OCI-LY7 (cell line): Measurements from ENCODE around the gene CAMSAP3. TPM values are rescaled to one million over a fixed set of nuclear protein-coding genes. Genes with fewer than 3 reads are reported as not detected.

Experiments
- BruUV-seq: library from RNA; stranded (reverse); fragments of 400-500 nt; replicated peaks from 2 replicates; lab custom pipeline; 2021; lab: Mats Ljungman, UMichigan
- CTCF ChIA-PET: fragments of 300-600 bp; sonication (Branson Sonifier 250); formaldehyde crosslinking; loops from one replicate; lab custom pipeline; 2022; ENCODE audit warnings: antibody characterized with exemption; ENCODE audit not compliant: unreplicated experiment; lab: Charles Lee
- POLR2A ChIA-PET: fragments of 300-600 bp; sonication (Branson Sonifier 250); formaldehyde crosslinking; loops from one replicate; lab custom pipeline; 2022; ENCODE audit warnings: antibody characterized with exemption; lab: Charles Lee
- DNase-seq: peaks from one replicate; pipeline ENCODE4 v3.0.0-alpha.2; 2015; ENCODE audit warnings: low spot score
- H2AFZ ChIP-seq: fragments of 200-600 bp; sonication (generic), shearing (Covaris generic); 2 replicates; pipeline ENCODE4 v1.6.1; 2014; ENCODE audit warnings: mild to moderate bottlenecking, antibody characterized with exemption, low read length, moderate library complexity
- H3K27ac ChIP-seq: fragments of 200-600 bp; sonication (generic); 2 replicates; pipeline ENCODE4 v1.5.1; 2014; ENCODE audit warnings: mixed run types, low read depth, mild to moderate bottlenecking, moderate library complexity, low read length, inconsistent platforms; ENCODE audit not compliant: poor library complexity, severe bottlenecking
- H3K36me3 ChIP-seq: fragments of 200-600 bp; sonication (generic); 2 replicates; pipeline ENCODE4 v1.6.1; 2014; ENCODE audit warnings: mild to moderate bottlenecking, antibody characterized with exemption, low read length, moderate library complexity, mixed read lengths; ENCODE audit not compliant: insufficient read depth
- H3K4me1 ChIP-seq: fragments of 200-600 bp; sonication (generic); 2 replicates; pipeline ENCODE4 v1.5.1; 2014; ENCODE audit warnings: mild to moderate bottlenecking, low read length; ENCODE audit not compliant: insufficient read depth, poor library complexity, severe bottlenecking
- H3K4me2 ChIP-seq: fragments of 200-600 bp; sonication (generic); 2 replicates; pipeline ENCODE4 v1.6.1; 2014; ENCODE audit warnings: mild to moderate bottlenecking, low read length
- H3K4me3 ChIP-seq: fragments of 200-600 bp; sonication (generic); 2 replicates; pipeline ENCODE4 v1.5.1; 2014; ENCODE audit warnings: mild to moderate bottlenecking, low read depth, low read length; ENCODE audit not compliant: poor library complexity, severe bottlenecking
- H3K79me2 ChIP-seq: fragments of 200-600 bp; sonication (generic); 2 replicates; pipeline ENCODE4 v1.6.1; 2016; ENCODE audit warnings: low read depth, mild to moderate bottlenecking, low read length, moderate library complexity, mixed read lengths; ENCODE audit not compliant: insufficient read depth
- H3K9me2 ChIP-seq: fragments of 200-600 bp; sonication (generic); 2 replicates; pipeline ENCODE4 v1.6.1; 2016; ENCODE audit warnings: mild to moderate bottlenecking, low read length, mixed read lengths; ENCODE audit not compliant: insufficient read depth
- H3K9me3 ChIP-seq: fragments of 200-600 bp; sonication (generic); 2 replicates; pipeline ENCODE4 v1.6.1; 2014; ENCODE audit warnings: mild to moderate bottlenecking, mixed run types, low read length, mixed read lengths
- H4K20me1 ChIP-seq: fragments of 200-600 bp; sonication (generic); 2 replicates; pipeline ENCODE4 v1.6.1; 2014; ENCODE audit warnings: mild to moderate bottlenecking, antibody characterized with exemption, low read length, moderate library complexity, mixed read lengths; ENCODE audit not compliant: insufficient read depth
- CTCF ChIP-seq: fragments of 200-600 bp; sonication (generic); conservative IDR thresholded peaks from 2 replicates; pipeline ENCODE4 v1.5.1; 2014; ENCODE audit warnings: mild to moderate bottlenecking, antibody characterized with exemption, low read length, moderate library complexity, mixed read lengths
- EZH2phosphoT487 ChIP-seq: fragments of 200-600 bp; sonication (generic); IDR thresholded peaks from 2 replicates; pipeline ENCODE4 v1.6.1; 2018; ENCODE audit warnings: low read depth, borderline replicate concordance, mild to moderate bottlenecking, mixed run types, antibody characterized with exemption, low read length, moderate library complexity, mixed read lengths
- intact Hi-C: fragments of 100-400 bp; cut with micrococcal nuclease; formaldehyde crosslinking; loops from one replicate; pipeline ENCODE4 v1.10.0; 2022; ENCODE audit not compliant: unreplicated experiment
- total RNA-seq, 2 experiments: library from RNA; depleted of rRNA in 1 of 2; stranded (reverse); fragments of >200 nt in 1 of 2; shearing (Covaris generic) in 1 of 2; gene quantifications; 2 replicates each; pipeline ENCODE4 v1.2.3, GENCODE V29; 2014 to 2022

CAMSAP3 gene
- total RNA-seq, 2 experiments from 2014 or later: 1.6 to 1.9 TPM

- no peak overlapping the region for H3K4me2 ChIP-seq
- H3K36me3 ChIP-seq: peaks cover 20% of the 10 kb centered on the region
- no peak overlapping the region for H3K4me3 ChIP-seq
- no peaks in the 10 kb centered on the region for H3K9me3 ChIP-seq
- H3K4me1 ChIP-seq: no peaks in the 10 kb centered on the region
- no TSS peak for BruUV-seq
- H3K27ac ChIP-seq: no peak overlapping the region
- TF ChIP-seq CTCF (no peak), EZH2phosphoT487 (no peak)
- no peak for DNase-seq
- POLR2A ChIA-PET: no interaction called here
- intact Hi-C loops: no loop called here
- H4K20me1 ChIP-seq: no peaks in the 10 kb centered on the region
- H3K79me2 ChIP-seq: no peaks in the 10 kb centered on the region
- CTCF ChIA-PET: no interaction called here
- no peaks in the 10 kb centered on the region for H3K9me2 ChIP-seq
- no peak overlapping the region for H2AFZ ChIP-seq
These were observed 21.5 kb downstream of the CAMSAP3 start for GRCh38 chr19:7617172-7617571.

- Histone ChIP-seq H3K4me2 (no peak overlapping the region), H2AFZ (no peak overlapping the region), H3K4me3 (no peak overlapping the region), H3K79me2 (no peaks in the 10 kb centered on the region), H3K9me2 (no peaks in the 10 kb centered on the region), H3K36me3 (peaks cover 22% of the 10 kb centered on the region), H3K9me3 (no peaks in the 10 kb centered on the region), H3K27ac (no peak overlapping the region), H4K20me1 (no peaks in the 10 kb centered on the region), H3K4me1 (no peaks in the 10 kb centered on the region)
- no peak for TF ChIP-seq CTCF
- no peak for TF ChIP-seq EZH2phosphoT487
- intact Hi-C loops: no loop called here
- ChIA-PET CTCF (interaction anchor here (0.9 kb wide), 1 partner anchor 12 kb away, joined by 3 read pairs; no protein-coding TSS in a partner anchor), POLR2A (no interaction called here)
- no peak for DNase-seq
- no TSS peak for BruUV-seq
These were observed 22.1 kb downstream of the CAMSAP3 start for GRCh38 chr19:7617735-7618134.

GRCh38 chr19:7618348-7618747 is 22.7 kb downstream of the CAMSAP3 start:
- Histone ChIP-seq H3K4me3 (no peak overlapping the region), H2AFZ (no peak overlapping the region), H3K9me2 (no peaks in the 10 kb centered on the region), H3K9me3 (no peaks in the 10 kb centered on the region), H4K20me1 (no peaks in the 10 kb centered on the region), H3K79me2 (no peaks in the 10 kb centered on the region), H3K36me3 (peaks cover 28% of the 10 kb centered on the region), H3K27ac (no peak overlapping the region), H3K4me2 (no peak overlapping the region), H3K4me1 (no peaks in the 10 kb centered on the region)
- CTCF ChIA-PET: interaction anchor here (0.9 kb wide), 1 partner anchor 13 kb away, joined by 3 read pairs; no protein-coding TSS in a partner anchor
- TF ChIP-seq EZH2phosphoT487 (no peak), CTCF (no peak)
- POLR2A ChIA-PET: no interaction called here
- intact Hi-C loops: no loop called here
- no peak for DNase-seq
- no TSS peak for BruUV-seq
